Activated CD8-positive, alpha-beta memory T cell treated with anti-CD3 and anti-CD28 coated beads, Interleukin-2, amount 10 ng/mL, durations not matched to agents 7 days and 5 days (primary cell): ENCODE results near the gene RAPGEF3. TPM values are rescaled to one million over a fixed set of nuclear protein-coding genes. Genes with fewer than 3 reads are reported as not detected.

Experiments used
- ATAC-seq: fragments of 150-1000 bp; cut with Tn5 transposase; one replicate; pipeline ENCODE4 v1.10.0; 2021; ENCODE audit warnings: moderate library complexity
- CTCF ChIA-PET: fragments of 350-600 bp; sonication (Branson Sonifier 250); formaldehyde crosslinking; loops from one replicate; lab custom pipeline; 2021; ENCODE audit warnings: antibody characterized with exemption; lab: Charles Lee
- DNase-seq: peaks from one replicate; pipeline ENCODE4 v3.0.0-alpha.2; 2020
- H3K27ac Mint-ChIP-seq: one replicate; pipeline ENCODE4 v1.8.0; 2021; ENCODE audit warnings: mild to moderate bottlenecking, mixed read lengths
- H3K27me3 Mint-ChIP-seq: one replicate; pipeline ENCODE4 v1.8.0; 2021; ENCODE audit warnings: mixed read lengths
- H3K36me3 Mint-ChIP-seq: one replicate; pipeline ENCODE4 v1.8.0; 2021; ENCODE audit warnings: mild to moderate bottlenecking, mixed read lengths
- H3K4me1 Mint-ChIP-seq: one replicate; pipeline ENCODE4 v1.8.0; 2021; ENCODE audit warnings: mixed read lengths
- H3K4me3 Mint-ChIP-seq: one replicate; pipeline ENCODE4 v1.8.0; 2021; ENCODE audit warnings: mild to moderate bottlenecking, moderate library complexity, mixed read lengths
- H3K9me3 Mint-ChIP-seq: one replicate; pipeline ENCODE4 v1.8.0; 2022; ENCODE audit warnings: low read depth, mixed read lengths
- total RNA-seq, 2 experiments: library from RNA; stranded (reverse); gene quantifications; one replicate each; pipeline ENCODE4 v1.2.3, GENCODE V29; 2021

Gene RAPGEF3
- total RNA-seq, 2 experiments from 2014 or later, result 1.5 to 1.9 TPM

GRCh38 chr12:47789141-47789540 is 30.5 kb upstream of the RAPGEF3 start:
- CTCF ChIA-PET, result interaction anchor here (1.0 to 11.5 kb wide), 9 partner anchors 8 to 49 kb away, joined by 3 to 80 read pairs (median 8); no protein-coding TSS in a partner anchor
- H3K27ac Mint-ChIP-seq, result no peak overlapping the region
- DNase-seq (no peak), ATAC-seq (no peak)
- no peaks in the 10 kb centered on the region for H3K9me3 Mint-ChIP-seq
- H3K4me3 Mint-ChIP-seq, result no peak overlapping the region
- H3K27me3 Mint-ChIP-seq, result no peaks in the 10 kb centered on the region
- peaks cover 59% of the 10 kb centered on the region for H3K36me3 Mint-ChIP-seq
- no peaks in the 10 kb centered on the region for H3K4me1 Mint-ChIP-seq

DNA sequence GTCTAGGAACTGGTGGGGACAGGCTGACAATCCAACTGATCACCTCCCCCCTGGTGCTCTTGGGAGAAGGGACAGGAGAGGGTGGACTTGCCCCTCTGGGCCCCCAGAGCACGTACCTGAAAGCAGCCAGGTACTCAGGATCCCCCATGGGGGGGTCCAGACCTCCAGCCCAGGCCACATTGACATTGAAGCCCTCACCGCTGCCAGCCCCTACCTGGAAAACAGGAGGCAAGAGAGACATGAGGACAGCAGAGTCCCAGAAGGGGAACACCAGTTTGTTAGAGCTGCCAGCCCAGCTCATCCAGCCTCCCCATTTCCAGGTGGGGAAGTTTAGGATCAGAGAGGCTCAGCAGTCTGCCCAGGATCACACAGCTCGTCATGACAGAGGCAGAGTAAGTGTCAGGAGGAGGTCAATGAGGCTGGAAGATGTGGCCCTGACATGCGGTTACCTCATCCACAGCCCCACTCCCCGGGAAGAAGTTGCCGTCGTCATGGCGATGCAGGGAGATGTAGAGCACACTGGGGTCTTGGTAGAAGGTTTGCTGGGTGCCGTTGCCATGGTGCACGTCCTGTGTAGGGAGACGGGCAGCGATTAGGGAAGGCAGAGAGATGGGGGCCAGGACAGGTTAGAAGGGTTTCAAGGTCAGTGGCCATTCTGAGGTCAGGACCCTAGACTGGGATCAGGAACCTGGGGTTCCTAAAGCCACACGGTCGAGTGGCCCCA is 29.1 kb upstream of the RAPGEF3 start:
- H3K36me3 Mint-ChIP-seq, result peaks cover 56% of the 10 kb centered on the region
- H3K27me3 Mint-ChIP-seq, result no peaks in the 10 kb centered on the region
- H3K9me3 Mint-ChIP-seq, result no peaks in the 10 kb centered on the region
- DNase-seq, result no peak
- CTCF ChIA-PET, result interaction anchor here (1.2 to 11.5 kb wide), 7 partner anchors 9 to 72 kb away, joined by 3 to 80 read pairs (median 5); no protein-coding TSS in a partner anchor
- H3K27ac Mint-ChIP-seq, result no peak overlapping the region
- no peak overlapping the region for H3K4me3 Mint-ChIP-seq
- H3K4me1 Mint-ChIP-seq, result no peaks in the 10 kb centered on the region
- ATAC-seq, result no peak

GRCh38 chr12:47786662-47787280 is 28.1 kb upstream of the RAPGEF3 start:
- Mint-ChIP-seq H3K27me3 (no peaks in the 10 kb centered on the region), H3K4me3 (no peak overlapping the region), H3K9me3 (no peaks in the 10 kb centered on the region), H3K36me3 (peaks cover 51% of the 10 kb centered on the region), H3K27ac (peak overlapping the region; percentile 15), H3K4me1 (no peaks in the 10 kb centered on the region)
- no peak for ATAC-seq
- no peak for DNase-seq
- CTCF ChIA-PET, result interaction anchor here (1.2 to 11.5 kb wide), 7 partner anchors 10 to 71 kb away, joined by 3 to 80 read pairs (median 5); no protein-coding TSS in a partner anchor

GRCh38 chr12:47785887-47786661 is 27.4 kb upstream of the RAPGEF3 start:
- no peak overlapping the region for H3K4me3 Mint-ChIP-seq
- no peaks in the 10 kb centered on the region for H3K27me3 Mint-ChIP-seq
- H3K4me1 Mint-ChIP-seq, result no peaks in the 10 kb centered on the region
- peak overlapping the region; percentile 15 for H3K27ac Mint-ChIP-seq
- CTCF ChIA-PET, result interaction anchor here (1.5 to 11.5 kb wide), 7 partner anchors 9 to 71 kb away, joined by 4 to 80 read pairs (median 5); no protein-coding TSS in a partner anchor
- DNase-seq, result no peak
- ATAC-seq, result no peak
- no peaks in the 10 kb centered on the region for H3K9me3 Mint-ChIP-seq
- peaks cover 47% of the 10 kb centered on the region for H3K36me3 Mint-ChIP-seq

DNA sequence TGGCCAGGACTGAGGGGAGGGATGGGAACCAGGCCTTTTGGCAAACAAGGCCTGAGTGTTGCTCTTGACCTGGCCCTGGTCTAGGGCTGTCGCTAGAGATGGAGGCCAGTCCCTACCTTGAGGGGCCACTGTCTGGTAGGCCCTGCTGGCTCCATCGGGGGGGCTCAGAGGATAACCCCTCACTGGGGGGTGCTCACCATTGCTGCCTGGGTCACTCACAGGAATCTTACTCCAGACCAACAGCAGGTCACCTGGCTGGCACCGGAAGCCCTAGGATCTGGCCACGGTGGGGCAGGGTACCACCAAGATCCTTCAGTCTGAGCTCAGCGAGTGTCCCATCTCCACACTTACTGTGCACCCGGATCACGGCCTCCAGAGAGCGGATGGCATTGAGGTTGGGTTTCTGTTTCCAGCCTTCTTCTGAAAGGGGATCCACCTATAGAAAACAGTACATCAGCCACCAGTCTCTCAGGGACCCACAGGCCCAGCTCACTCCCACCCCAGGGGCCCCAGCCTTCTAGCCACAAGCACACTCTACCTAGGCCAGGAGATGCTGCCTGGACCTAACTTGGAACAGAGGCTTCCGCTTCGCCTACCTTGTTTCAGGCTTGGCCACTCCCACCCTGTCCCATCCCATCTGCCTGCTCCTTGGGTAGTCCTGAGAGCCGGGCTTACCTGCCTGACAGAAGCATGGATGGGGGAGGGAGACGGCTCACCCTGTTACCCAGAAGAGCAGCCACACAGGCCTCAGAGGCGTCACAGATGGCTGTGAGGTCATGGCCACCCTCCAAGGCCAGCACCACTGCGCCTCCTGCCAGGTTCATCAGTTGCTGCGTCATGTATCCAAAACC is 26.6 kb upstream of the RAPGEF3 start:
- CTCF ChIA-PET, result interaction anchor here (1.5 to 11.5 kb wide), 6 partner anchors 8 to 70 kb away, joined by 4 to 80 read pairs (median 5); no protein-coding TSS in a partner anchor
- DNase-seq (no peak), ATAC-seq (no peak)
- Mint-ChIP-seq H3K36me3 (peaks cover 42% of the 10 kb centered on the region), H3K27ac (peak overlapping the region; percentile 42), H3K27me3 (no peaks in the 10 kb centered on the region), H3K9me3 (no peaks in the 10 kb centered on the region), H3K4me3 (no peak overlapping the region), H3K4me1 (no peaks in the 10 kb centered on the region)

DNA sequence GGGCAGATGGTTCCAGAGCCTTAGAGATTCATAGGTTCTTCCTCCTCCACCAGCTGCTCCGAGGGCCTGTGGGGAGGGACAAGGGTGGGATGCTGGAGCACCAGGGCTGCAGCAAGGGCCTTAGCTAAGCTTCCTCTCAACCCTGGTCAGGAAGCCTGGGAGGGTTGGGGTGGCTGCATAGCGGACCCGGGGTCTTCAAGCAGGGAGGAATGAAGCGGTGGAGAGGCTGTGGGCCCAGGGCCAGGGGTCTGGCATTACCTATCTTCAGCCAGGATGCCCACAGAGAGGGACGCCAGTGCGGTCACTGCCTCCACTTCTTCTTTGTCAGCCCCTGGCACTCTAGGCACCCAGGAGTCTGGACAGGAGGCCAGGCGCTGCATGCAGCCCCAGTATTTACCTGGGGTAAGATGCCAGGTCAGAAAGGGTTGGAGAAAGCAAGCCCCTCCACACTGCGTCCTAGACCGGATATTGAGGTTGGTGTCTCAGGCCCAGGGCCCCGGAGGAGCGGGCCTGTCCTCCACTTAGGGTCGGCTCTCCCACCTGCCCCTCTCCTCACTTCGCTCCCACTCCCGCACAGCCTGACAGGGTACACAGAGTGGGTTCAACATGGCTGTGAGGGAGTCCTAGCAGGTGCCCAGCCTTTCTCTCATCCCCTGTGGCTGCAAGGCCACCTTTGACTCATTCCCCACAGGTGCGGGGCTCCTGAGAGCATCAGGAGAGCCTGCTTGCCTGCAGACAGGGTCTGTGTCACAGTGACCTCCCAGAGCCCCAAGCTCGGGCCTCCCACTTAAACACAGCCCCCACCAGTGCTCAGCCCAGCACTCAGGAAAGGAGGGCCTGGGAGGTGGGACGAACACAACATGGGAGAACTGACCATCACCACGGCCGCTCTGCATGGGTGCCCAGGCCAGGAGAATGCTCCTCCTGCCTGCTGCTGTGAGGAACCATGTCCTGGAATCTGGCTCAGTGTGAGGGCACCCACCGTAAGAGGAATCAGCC is 25.4 kb upstream of the RAPGEF3 start:
- no peaks in the 10 kb centered on the region for H3K9me3 Mint-ChIP-seq
- no peak overlapping the region for H3K27ac Mint-ChIP-seq
- H3K4me1 Mint-ChIP-seq, result peaks cover 4% of the 10 kb centered on the region
- ATAC-seq (no peak), DNase-seq (no peak)
- peaks cover 39% of the 10 kb centered on the region for H3K36me3 Mint-ChIP-seq
- CTCF ChIA-PET, result interaction anchor here (1.5 to 19.5 kb wide), 5 partner anchors 33 to 179 kb away, joined by 3 to 954 read pairs (median 80); partner anchors contain the start of genes RAPGEF3 and TMEM106C
- H3K27me3 Mint-ChIP-seq, result no peaks in the 10 kb centered on the region
- no peak overlapping the region for H3K4me3 Mint-ChIP-seq

GRCh38 chr12:47783024-47783755 is 24.5 kb upstream of the RAPGEF3 start:
- peaks cover 30% of the 10 kb centered on the region for H3K36me3 Mint-ChIP-seq
- H3K4me1 Mint-ChIP-seq, result peaks cover 9% of the 10 kb centered on the region
- no peak overlapping the region for H3K4me3 Mint-ChIP-seq
- no peaks in the 10 kb centered on the region for H3K27me3 Mint-ChIP-seq
- ATAC-seq, result no peak
- CTCF ChIA-PET, result interaction anchor here (1.5 to 19.5 kb wide), 6 partner anchors 16 to 180 kb away, joined by 3 to 954 read pairs (median 241); partner anchors contain the start of genes ENDOU, RAPGEF3, RPAP3 and TMEM106C
- no peak overlapping the region for H3K27ac Mint-ChIP-seq
- DNase-seq, result no peak
- H3K9me3 Mint-ChIP-seq, result no peaks in the 10 kb centered on the region

DNA sequence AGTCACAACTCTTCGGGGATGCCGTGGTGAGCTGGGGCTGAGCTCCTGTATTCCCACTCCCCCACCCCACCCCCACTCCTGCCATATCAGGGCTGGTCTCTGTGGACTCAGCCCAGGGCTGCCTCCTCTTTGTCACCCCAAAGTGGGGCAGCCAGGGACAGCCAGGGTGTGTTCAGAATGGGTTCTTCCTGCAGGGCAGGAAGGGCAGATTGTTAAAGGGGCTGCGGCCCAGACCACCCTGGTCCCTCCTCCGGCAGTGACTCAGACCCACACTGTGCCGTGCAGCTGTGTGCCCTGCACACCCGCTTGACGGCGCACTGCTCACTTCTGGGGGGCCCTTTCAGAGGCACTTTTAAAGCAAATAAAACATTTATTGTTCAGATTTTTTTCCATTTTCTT is 23.7 kb upstream of the RAPGEF3 start:
- no peaks in the 10 kb centered on the region for H3K27me3 Mint-ChIP-seq
- DNase-seq (no peak), ATAC-seq (no peak)
- H3K27ac Mint-ChIP-seq, result peak overlapping the region; percentile 10
- no peaks in the 10 kb centered on the region for H3K9me3 Mint-ChIP-seq
- peaks cover 23% of the 10 kb centered on the region for H3K36me3 Mint-ChIP-seq
- peaks cover 15% of the 10 kb centered on the region for H3K4me1 Mint-ChIP-seq
- CTCF ChIA-PET, result interaction anchor here (0.6 to 19.5 kb wide), 8 partner anchors 10 to 67 kb away, joined by 3 to 954 read pairs (median 56); partner anchors contain the start of genes ENDOU, RAPGEF3 and RPAP3
- H3K4me3 Mint-ChIP-seq, result no peak overlapping the region

GRCh38 chr12:47781479-47782371 is 23.0 kb upstream of the RAPGEF3 start:
- Mint-ChIP-seq H3K27ac (peak overlapping the region; percentile 21), H3K4me3 (no peak overlapping the region), H3K36me3 (peaks cover 18% of the 10 kb centered on the region), H3K27me3 (no peaks in the 10 kb centered on the region), H3K9me3 (no peaks in the 10 kb centered on the region), H3K4me1 (peaks cover 16% of the 10 kb centered on the region)
- ATAC-seq (no peak), DNase-seq (no peak)
- CTCF ChIA-PET, result interaction anchor here (0.6 to 19.5 kb wide), 10 partner anchors 8 to 130 kb away, joined by 3 to 954 read pairs (median 6); partner anchors contain the start of genes ENDOU, RAPGEF3 and RPAP3

DNA sequence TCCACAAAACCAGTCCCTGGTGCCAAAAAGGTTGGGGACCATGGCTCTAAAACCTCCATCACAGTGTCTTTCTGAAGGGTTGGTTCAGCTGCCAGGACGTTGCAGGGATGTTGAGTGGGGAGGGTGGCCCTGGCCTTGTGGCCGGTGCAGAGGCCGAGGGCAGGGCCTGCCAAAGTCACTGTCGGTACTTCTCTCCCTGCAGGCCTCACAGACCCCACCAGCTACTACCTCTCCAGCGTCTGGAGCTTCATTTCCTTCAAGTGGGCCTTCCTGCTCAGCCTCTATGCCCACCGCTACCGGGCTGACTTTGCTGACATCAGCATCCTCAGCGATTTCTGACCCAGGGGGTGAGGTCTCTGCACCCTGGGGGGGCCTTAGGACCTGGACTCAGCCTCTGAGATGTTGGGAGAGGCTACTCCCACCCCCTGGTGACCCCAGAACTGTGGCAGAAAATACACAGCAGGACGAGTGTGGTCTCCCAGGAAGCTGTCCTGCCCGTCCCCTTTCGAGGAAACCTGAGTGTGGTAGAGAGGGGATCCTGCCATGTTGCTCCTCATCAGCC is 21.3 kb upstream of the RAPGEF3 start:
- Mint-ChIP-seq H3K27me3 (no peaks in the 10 kb centered on the region), H3K4me1 (peaks cover 32% of the 10 kb centered on the region), H3K9me3 (no peaks in the 10 kb centered on the region), H3K4me3 (no peak overlapping the region), H3K36me3 (peaks cover 11% of the 10 kb centered on the region), H3K27ac (peak overlapping the region; percentile 11)
- CTCF ChIA-PET, result interaction anchor here (0.9 to 19.5 kb wide), 15 partner anchors 9 to 129 kb away, joined by 3 to 954 read pairs (median 10); partner anchors contain the start of genes ENDOU, RAPGEF3 and RPAP3
- DNase-seq (no peak), ATAC-seq (no peak)
